ENCODE measurements around the gene FAM124A. TPM values are rescaled to one million over a fixed set of nuclear protein-coding genes. Genes with fewer than 3 reads are reported as not detected.

FAM124A gene
- total RNA-seq, 6 experiments from 2014 or later: not detected

- Mint-ChIP-seq H3K27ac (no peak overlapping the region), H3K9me3 (no peaks in the 10 kb centered on the region), H3K4me3 (no peak overlapping the region), H3K27me3 (ENCODE audit: insufficient read depth) (peaks cover 32% of the 10 kb centered on the region), H3K36me3 (ENCODE audit: low read depth) (no peaks in the 10 kb centered on the region), H3K4me1 (ENCODE audit: low read depth) (no peaks in the 10 kb centered on the region; the same call in 1 of the 2 replicates)
- DNase-seq: no peak
- TF ChIP-seq, protein P1, sequence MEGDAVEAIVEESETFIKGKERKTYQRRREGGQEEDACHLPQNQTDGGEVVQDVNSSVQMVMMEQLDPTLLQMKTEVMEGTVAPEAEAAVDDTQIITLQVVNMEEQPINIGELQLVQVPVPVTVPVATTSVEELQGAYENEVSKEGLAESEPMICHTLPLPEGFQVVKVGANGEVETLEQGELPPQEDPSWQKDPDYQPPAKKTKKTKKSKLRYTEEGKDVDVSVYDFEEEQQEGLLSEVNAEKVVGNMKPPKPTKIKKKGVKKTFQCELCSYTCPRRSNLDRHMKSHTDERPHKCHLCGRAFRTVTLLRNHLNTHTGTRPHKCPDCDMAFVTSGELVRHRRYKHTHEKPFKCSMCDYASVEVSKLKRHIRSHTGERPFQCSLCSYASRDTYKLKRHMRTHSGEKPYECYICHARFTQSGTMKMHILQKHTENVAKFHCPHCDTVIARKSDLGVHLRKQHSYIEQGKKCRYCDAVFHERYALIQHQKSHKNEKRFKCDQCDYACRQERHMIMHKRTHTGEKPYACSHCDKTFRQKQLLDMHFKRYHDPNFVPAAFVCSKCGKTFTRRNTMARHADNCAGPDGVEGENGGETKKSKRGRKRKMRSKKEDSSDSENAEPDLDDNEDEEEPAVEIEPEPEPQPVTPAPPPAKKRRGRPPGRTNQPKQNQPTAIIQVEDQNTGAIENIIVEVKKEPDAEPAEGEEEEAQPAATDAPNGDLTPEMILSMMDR (IDR thresholded peaks at IDR 0.05): no peak
These were observed 14.3 kb upstream of the FAM124A start for GRCh38 chr13:51207881-51208280.

- Mint-ChIP-seq H3K4me3 (no peak overlapping the region), H3K27ac (no peak overlapping the region), H3K27me3 (ENCODE audit: insufficient read depth) (peaks cover 34% of the 10 kb centered on the region), H3K4me1 (ENCODE audit: low read depth) (no peaks in the 10 kb centered on the region), H3K36me3 (ENCODE audit: low read depth) (no peaks in the 10 kb centered on the region), H3K9me3 (no peaks in the 10 kb centered on the region)
- DNase-seq: no peak
- TF ChIP-seq, protein P1 (IDR thresholded peaks at IDR 0.05): no peak
These were observed 13.5 kb upstream of the FAM124A start for GRCh38 chr13:51208716-51209115.

DNA sequence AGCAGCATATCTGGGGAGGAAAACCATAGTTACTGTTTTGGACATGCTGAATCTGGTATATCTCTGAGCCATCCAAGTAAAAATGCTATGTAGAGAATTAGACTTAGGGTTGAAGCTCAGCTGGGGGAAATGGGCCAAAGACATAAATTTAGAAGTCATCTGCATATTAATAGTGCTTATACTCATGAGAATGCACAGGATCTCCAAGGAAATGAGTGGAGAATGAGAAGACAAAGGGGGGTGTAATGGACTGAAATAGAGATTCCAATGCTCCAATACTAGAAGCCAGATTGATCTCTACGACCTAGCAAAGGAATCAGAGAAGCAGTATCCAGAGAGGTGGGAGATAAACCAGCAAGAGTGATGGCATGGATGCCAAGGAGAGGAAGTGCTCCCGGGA lies 10.3 kb upstream of the FAM124A start:
- no peaks in the 10 kb centered on the region for H3K4me1 Mint-ChIP-seq (ENCODE audit: low read depth)
- no peak for DNase-seq
- no peak overlapping the region for H3K27ac Mint-ChIP-seq
- TF ChIP-seq, protein P1 (IDR thresholded peaks at IDR 0.05): no peak
- H3K36me3 Mint-ChIP-seq (ENCODE audit: low read depth): no peaks in the 10 kb centered on the region
- peaks cover 40% of the 10 kb centered on the region for H3K27me3 Mint-ChIP-seq (ENCODE audit: insufficient read depth)
- no peak overlapping the region for H3K4me3 Mint-ChIP-seq
- H3K9me3 Mint-ChIP-seq: no peaks in the 10 kb centered on the region

DNA sequence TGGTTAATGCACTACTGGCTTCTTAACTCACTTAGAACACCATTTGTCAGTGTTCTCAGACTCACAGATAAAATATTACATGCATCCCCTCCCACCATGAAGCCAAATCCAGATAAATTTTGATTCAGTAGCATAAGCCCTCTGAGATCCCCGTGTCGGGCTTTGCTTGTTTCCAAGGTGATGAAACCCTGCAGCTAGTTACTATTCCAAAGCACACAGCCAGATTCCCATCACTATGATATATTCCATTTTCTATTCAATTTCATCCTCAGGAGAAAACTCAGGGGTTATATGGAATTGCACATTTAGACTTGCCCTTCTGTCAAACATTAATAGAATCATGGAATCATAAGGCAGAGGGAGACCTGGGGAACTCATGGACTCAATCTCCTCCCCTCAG lies 9.4 kb upstream of the FAM124A start:
- Mint-ChIP-seq H3K27ac (no peak overlapping the region), H3K9me3 (no peaks in the 10 kb centered on the region), H3K27me3 (ENCODE audit: insufficient read depth) (peaks cover 37% of the 10 kb centered on the region), H3K4me1 (ENCODE audit: low read depth) (no peaks in the 10 kb centered on the region), H3K4me3 (no peak overlapping the region), H3K36me3 (ENCODE audit: low read depth) (no peaks in the 10 kb centered on the region)
- no peak for DNase-seq
- TF ChIP-seq, protein P1 (IDR thresholded peaks at IDR 0.05): no peak

DNA sequence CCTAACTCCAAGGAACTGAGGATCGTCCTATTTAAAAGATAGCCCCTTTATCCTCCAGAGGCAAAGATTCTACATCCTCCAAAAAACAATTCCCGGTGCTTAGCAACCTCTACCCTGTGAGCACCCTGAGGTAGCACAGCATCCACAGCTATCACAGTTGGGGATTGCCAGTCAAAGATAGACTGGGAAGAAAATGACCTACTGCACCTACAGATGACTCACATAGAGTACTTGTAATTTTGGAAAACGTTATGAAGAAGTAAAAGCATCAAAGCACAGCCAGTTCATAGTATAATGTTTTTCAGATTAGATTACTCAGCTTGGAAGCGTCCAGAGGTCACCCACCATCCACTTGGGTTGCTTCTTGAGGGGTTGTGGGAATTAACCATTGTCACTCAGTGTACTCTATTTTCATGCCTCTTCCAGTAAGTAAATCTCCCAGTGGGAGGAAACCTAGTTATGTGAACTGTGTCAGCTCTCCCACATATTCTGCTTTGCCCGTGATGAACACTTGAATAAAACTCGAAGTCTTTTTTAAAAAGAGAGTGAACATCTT lies 8.9 kb upstream of the FAM124A start:
- TF ChIP-seq, protein P1 (IDR thresholded peaks at IDR 0.05): no peak
- no peaks in the 10 kb centered on the region for H3K9me3 Mint-ChIP-seq
- no peak overlapping the region for H3K4me3 Mint-ChIP-seq

GRCh38 chr13:51218626-51219025 lies 3.6 kb upstream of the FAM124A start:
- H3K4me3 Mint-ChIP-seq: no peak overlapping the region
- H3K36me3 Mint-ChIP-seq (ENCODE audit: low read depth): no peaks in the 10 kb centered on the region
- no peak for DNase-seq
- no peaks in the 10 kb centered on the region for H3K9me3 Mint-ChIP-seq
- no peak overlapping the region for H3K27ac Mint-ChIP-seq
- no peaks in the 10 kb centered on the region for H3K4me1 Mint-ChIP-seq (ENCODE audit: low read depth)
- TF ChIP-seq, protein P1 (IDR thresholded peaks at IDR 0.05): no peak
- H3K27me3 Mint-ChIP-seq (ENCODE audit: insufficient read depth): peaks cover 39% of the 10 kb centered on the region

More for the DNA sequence above, 8.9 kb upstream of the FAM124A start:
- Mint-ChIP-seq H3K27ac (no peak overlapping the region), H3K27me3 (ENCODE audit: insufficient read depth) (peaks cover 37% of the 10 kb centered on the region), H3K4me1 (ENCODE audit: low read depth) (no peaks in the 10 kb centered on the region), H3K36me3 (ENCODE audit: low read depth) (no peaks in the 10 kb centered on the region)
- DNase-seq: no peak

Measured in HFFc6 (cell line).